Rectal smooth muscle tissue (tissue), 1 donor: ENCODE measurements around the gene APOA5.

Experiments used
- H3K27ac ChIP-seq: one replicate; pipeline ENCODE4 v1.7.0; 2013; ENCODE audit warnings: low read depth, low read length, inconsistent platforms
- H3K27me3 ChIP-seq: one replicate; pipeline ENCODE4 v1.7.0; 2013; ENCODE audit warnings: low read length; ENCODE audit not compliant: control insufficient read depth, insufficient read depth
- H3K36me3 ChIP-seq: one replicate; pipeline ENCODE4 v1.7.0; 2013; ENCODE audit warnings: low read length; ENCODE audit not compliant: control insufficient read depth, insufficient read depth
- H3K4me1 ChIP-seq: one replicate; pipeline ENCODE4 v1.7.0; 2013; ENCODE audit warnings: low read length; ENCODE audit not compliant: control insufficient read depth, insufficient read depth
- H3K4me3 ChIP-seq: one replicate; pipeline ENCODE4 v1.7.0; 2013; ENCODE audit warnings: low read length
- H3K9ac ChIP-seq: one replicate; pipeline ENCODE4 v1.7.0; 2013; ENCODE audit warnings: low read length

APOA5 gene

GRCh38 chr11:116790167-116791001, 1.3 kb downstream of the APOA5 start:
- peaks cover 5% of the 10 kb centered on the region for H3K36me3 ChIP-seq
- H3K4me3 ChIP-seq: no peak overlapping the region
- no peak overlapping the region for H3K27ac ChIP-seq
- H3K9ac ChIP-seq: no peak overlapping the region
- H3K4me1 ChIP-seq: peaks cover 7% of the 10 kb centered on the region
- no peaks in the 10 kb centered on the region for H3K27me3 ChIP-seq

GRCh38 chr11:116788975-116789374, 2.7 kb downstream of the APOA5 start:
- Histone ChIP-seq H3K4me3 (no peak overlapping the region), H3K36me3 (peaks cover 18% of the 10 kb centered on the region), H3K27me3 (no peaks in the 10 kb centered on the region), H3K4me1 (peaks cover 7% of the 10 kb centered on the region), H3K27ac (no peak overlapping the region), H3K9ac (no peak overlapping the region)

- Histone ChIP-seq H3K9ac (peak overlapping the region; percentile 63), H3K27me3 (no peaks in the 10 kb centered on the region), H3K27ac (peak overlapping the region; percentile 72), H3K4me1 (peaks cover 7% of the 10 kb centered on the region), H3K36me3 (peaks cover 19% of the 10 kb centered on the region), H3K4me3 (peak overlapping the region; percentile 82)
Observed at GRCh38 chr11:116788534-116788933, 3.1 kb downstream of the APOA5 start.

- Histone ChIP-seq H3K36me3 (peaks cover 24% of the 10 kb centered on the region), H3K4me3 (peak within 1 kb of the TSS; percentile 82), H3K27ac (peak within 1 kb of the TSS; percentile 72), H3K4me1 (peaks cover 7% of the 10 kb centered on the region), H3K27me3 (no peaks in the 10 kb centered on the region), H3K9ac (peak within 1 kb of the TSS; percentile 63)
Observed at GRCh38 chr11:116787786-116788486, 3.7 kb downstream of the APOA5 start, which contains the start of gene ZPR1. ZPR1 (minus strand) TSS chr11:116788023; CDS start chr11:116787990, 33 bp downstream.

- Histone ChIP-seq H3K27ac (peak overlapping the region; percentile 72), H3K4me3 (peak overlapping the region; percentile 82), H3K4me1 (peaks cover 7% of the 10 kb centered on the region), H3K36me3 (peaks cover 28% of the 10 kb centered on the region), H3K9ac (peak overlapping the region; percentile 17), H3K27me3 (no peaks in the 10 kb centered on the region)
Observed at GRCh38 chr11:116787436-116787785, 4.3 kb downstream of the APOA5 start.

- Histone ChIP-seq H3K27me3 (no peaks in the 10 kb centered on the region), H3K4me1 (peaks cover 7% of the 10 kb centered on the region), H3K4me3 (peak overlapping the region; percentile 82), H3K9ac (no peak overlapping the region), H3K36me3 (peaks cover 29% of the 10 kb centered on the region), H3K27ac (no peak overlapping the region)
Observed at GRCh38 chr11:116786966-116787365, 4.7 kb downstream of the APOA5 start.

- H3K27me3 ChIP-seq: no peaks in the 10 kb centered on the region
- no peak overlapping the region for H3K9ac ChIP-seq
- no peak overlapping the region for H3K4me3 ChIP-seq
- peaks cover 31% of the 10 kb centered on the region for H3K36me3 ChIP-seq
- peaks cover 4% of the 10 kb centered on the region for H3K4me1 ChIP-seq
- no peak overlapping the region for H3K27ac ChIP-seq
Observed at GRCh38 chr11:116786326-116786725, 5.4 kb downstream of the APOA5 start.

GRCh38 chr11:116782728-116783127, 9.0 kb downstream of the APOA5 start:
- Histone ChIP-seq H3K36me3 (peaks cover 43% of the 10 kb centered on the region), H3K27ac (no peak overlapping the region), H3K27me3 (no peaks in the 10 kb centered on the region)

GRCh38 chr11:116778556-116778955, 13.1 kb downstream of the APOA5 start:
- H3K36me3 ChIP-seq: peaks cover 26% of the 10 kb centered on the region
- no peak overlapping the region for H3K9ac ChIP-seq

More at GRCh38 chr11:116782728-116783127, 9.0 kb downstream of the APOA5 start:
- Histone ChIP-seq H3K9ac (no peak overlapping the region), H3K4me1 (peaks cover 4% of the 10 kb centered on the region), H3K4me3 (no peak overlapping the region)

GRCh38 chr11:116777056-116777455, 14.6 kb downstream of the APOA5 start:
- Histone ChIP-seq H3K4me3 (no peak overlapping the region), H3K9ac (no peak overlapping the region), H3K27me3 (no peaks in the 10 kb centered on the region), H3K36me3 (peaks cover 17% of the 10 kb centered on the region), H3K27ac (no peak overlapping the region), H3K4me1 (peaks cover 4% of the 10 kb centered on the region)

More at GRCh38 chr11:116778556-116778955, 13.1 kb downstream of the APOA5 start:
- no peak overlapping the region for H3K4me3 ChIP-seq
- peaks cover under 1% of the 10 kb centered on the region for H3K4me1 ChIP-seq
- H3K27ac ChIP-seq: no peak overlapping the region
- H3K27me3 ChIP-seq: no peaks in the 10 kb centered on the region

GRCh38 chr11:116776522-116776984, 15.1 kb downstream of the APOA5 start:
- Histone ChIP-seq H3K9ac (no peak overlapping the region), H3K4me3 (no peak overlapping the region), H3K27me3 (no peaks in the 10 kb centered on the region), H3K27ac (no peak overlapping the region), H3K36me3 (peaks cover 15% of the 10 kb centered on the region), H3K4me1 (peaks cover 9% of the 10 kb centered on the region)

- Histone ChIP-seq H3K36me3 (peaks cover 15% of the 10 kb centered on the region), H3K27me3 (no peaks in the 10 kb centered on the region), H3K27ac (no peak overlapping the region), H3K4me1 (peaks cover 11% of the 10 kb centered on the region), H3K9ac (no peak overlapping the region), H3K4me3 (no peak overlapping the region)
Observed at GRCh38 chr11:116775975-116776374, 15.7 kb downstream of the APOA5 start.
